Hepatocyte (in vitro differentiated cells): Measurements from ENCODE around the gene RAB3GAP1.

Experiments used
- EZH2 ChIP-seq: fragments of 200-600 bp; sonication (generic); IDR thresholded peaks from 2 replicates; pipeline ENCODE4 v1.6.1; 2016; ENCODE audit warnings: antibody characterized with exemption, mild to moderate bottlenecking, borderline replicate concordance
- EZH2phosphoT487 ChIP-seq: fragments of 200-600 bp; sonication (generic); IDR thresholded peaks from one replicate; pipeline ENCODE4 v1.6.1; 2018; ENCODE audit warnings: antibody characterized with exemption, mild to moderate bottlenecking, low read depth, moderate library complexity; ENCODE audit not compliant: unreplicated experiment, severe bottlenecking
- TF ChIP-seq, protein P1 (sequence below): fragments of 200-600 bp; sonication (generic); IDR thresholded peaks from 2 replicates; pipeline ENCODE4 v1.5.1; 2016; ENCODE audit warnings: antibody characterized with exemption, mild to moderate bottlenecking; ENCODE audit not compliant: poor library complexity

DNA sequence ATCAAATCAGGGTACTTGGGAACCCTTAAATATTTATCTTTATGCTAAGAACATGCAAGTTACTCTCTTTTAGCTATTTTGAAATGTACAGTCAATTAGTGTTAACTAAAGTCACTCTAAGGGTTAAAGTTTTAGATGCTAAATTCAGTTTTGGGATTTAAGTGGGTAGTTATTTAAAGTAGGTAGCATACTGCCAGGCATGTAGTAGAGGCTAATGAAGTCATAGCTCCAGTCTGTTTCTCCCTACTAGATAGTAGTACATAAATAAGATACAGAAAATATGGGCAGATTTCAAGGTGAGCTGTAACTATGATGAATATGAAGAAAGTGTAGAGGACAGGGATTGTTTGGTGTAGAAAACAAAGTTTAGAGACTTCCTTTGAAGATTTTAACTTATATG, 7.5 kb downstream of the RAB3GAP1 start:
- TF ChIP-seq, protein P1, sequence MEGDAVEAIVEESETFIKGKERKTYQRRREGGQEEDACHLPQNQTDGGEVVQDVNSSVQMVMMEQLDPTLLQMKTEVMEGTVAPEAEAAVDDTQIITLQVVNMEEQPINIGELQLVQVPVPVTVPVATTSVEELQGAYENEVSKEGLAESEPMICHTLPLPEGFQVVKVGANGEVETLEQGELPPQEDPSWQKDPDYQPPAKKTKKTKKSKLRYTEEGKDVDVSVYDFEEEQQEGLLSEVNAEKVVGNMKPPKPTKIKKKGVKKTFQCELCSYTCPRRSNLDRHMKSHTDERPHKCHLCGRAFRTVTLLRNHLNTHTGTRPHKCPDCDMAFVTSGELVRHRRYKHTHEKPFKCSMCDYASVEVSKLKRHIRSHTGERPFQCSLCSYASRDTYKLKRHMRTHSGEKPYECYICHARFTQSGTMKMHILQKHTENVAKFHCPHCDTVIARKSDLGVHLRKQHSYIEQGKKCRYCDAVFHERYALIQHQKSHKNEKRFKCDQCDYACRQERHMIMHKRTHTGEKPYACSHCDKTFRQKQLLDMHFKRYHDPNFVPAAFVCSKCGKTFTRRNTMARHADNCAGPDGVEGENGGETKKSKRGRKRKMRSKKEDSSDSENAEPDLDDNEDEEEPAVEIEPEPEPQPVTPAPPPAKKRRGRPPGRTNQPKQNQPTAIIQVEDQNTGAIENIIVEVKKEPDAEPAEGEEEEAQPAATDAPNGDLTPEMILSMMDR: no peak
- TF ChIP-seq EZH2 (no peak), EZH2phosphoT487 (no peak)
